Ovary (tissue), 9 donors: ENCODE measurements around the gene CHRNA3. TPM values are rescaled to one million over a fixed set of nuclear protein-coding genes. Genes with fewer than 3 reads are reported as not detected.

Experiments
- DNase-seq, 5 donors: peaks; one replicate each; pipeline ENCODE4 v3.0.0-alpha.2; 2019 to 2020
- H3K27ac ChIP-seq, 2 donors: fragments of 200-600 bp; one replicate each; pipeline versions ENCODE4 v1.5.1 to v1.8.0; 2019 to 2022
- H3K27me3 ChIP-seq: fragments of 200-600 bp; one replicate; pipeline ENCODE4 v1.8.0; 2022
- H3K36me3 ChIP-seq: fragments of 200-600 bp; sonication (generic); one replicate; pipeline ENCODE4 v1.5.1; 2019
- H3K4me1 ChIP-seq: one replicate; pipeline ENCODE4 v1.8.1; 2013; ENCODE audit warnings: mild to moderate bottlenecking, moderate library complexity; ENCODE audit not compliant: insufficient read depth
- H3K4me3 ChIP-seq: fragments of 200-600 bp; sonication (generic); one replicate; pipeline ENCODE4 v1.5.1; 2017
- H3K9me3 ChIP-seq, 2 donors: fragments of 200-600 bp in 1 of 2; sonication (generic) in 1 of 2; one replicate each; pipeline versions ENCODE4 v1.5.1 to v1.8.1; 2013 to 2019; ENCODE audit warnings: mild to moderate bottlenecking in 1 of 2, moderate library complexity in 1 of 2
- CTCF ChIP-seq, 3 donors: fragments of 450-650 bp in 2 of 3; fragments of 200-600 bp in 1 of 3; IDR thresholded peaks; one replicate each; pipeline versions ENCODE4 v1.5.1 to v1.8.0; 2016 to 2022; ENCODE audit warnings: antibody characterized with exemption in 3 of 3, mild to moderate bottlenecking in 1 of 3
- EP300 ChIP-seq: sonication (generic); formaldehyde crosslinking; IDR thresholded peaks from one replicate; pipeline ENCODE4 v1.6.1; 2017; ENCODE audit warnings: antibody characterized with exemption
- POLR2A ChIP-seq: fragments of 450-650 bp; IDR thresholded peaks from one replicate; pipeline ENCODE4 v1.6.1; 2017; ENCODE audit warnings: antibody characterized with exemption, mild to moderate bottlenecking, moderate library complexity
- WGBS, 3 donors: extraction: QIAGEN DNeasy Blood & Tissue Kit in 1 of 3; methylation state at CpG; one replicate each; pipeline versions ENCODE4 v1.1.5 to v1.1.7; 2013 to 2017; 5-methylcytosine and 5-hydroxymethylcytosine counted together
- intact Hi-C, 4 donors: fragments of 100-400 bp; cut with DNase I; formaldehyde crosslinking; loops; one replicate each; pipeline versions ENCODE4 v1.11.0 to v1.15.1; 2022 to 2023
- polyA plus RNA-seq, 2 donors: library from polyadenylated mRNA; stranded (reverse); fragments of 200-250 nt in 1 of 2; fragments of 350-450 nt in 1 of 2; fragmentation: Illumina TruSeq in 1 of 2; extraction: RNeasy Lipid Tissue Mini Kit (QIAGEN cat#74804) in 1 of 2; gene quantifications; one replicate each; pipeline ENCODE4 v1.2.3, GENCODE V29; 2013 to 2014
- total RNA-seq, 7 donors: library from RNA; depleted of rRNA in 2 of 7; stranded (reverse); fragments of >200 nt in 2 of 7; fragmentation: NEBNext Ultra II Directional in 3 of 7; extraction: Animal tissue kit (Norgen Biotek cat#: 25700) in 3 of 7; gene quantifications; one replicate each; pipeline versions ENCODE4 v1.1.0 to v1.2.4, GENCODE V29; 2016 to 2023
- donor health status: DM: no; HTN: no; CAD: no; lungs with moderate emphysema.
- donor health status: DM: no; HTN: no; CAD: no.
- donor health status: Bipolar disorder and iron deficiency.
- donor health status: DM: yes; HTN: yes; CAD: no.
- donor health status: DM: no; HTN: no; CAD: no.
- donor health status: DM: yes; HTN: yes; CAD: no.

Gene CHRNA3
- total and polyA plus RNA-seq, 9 donors = 0.22 to 0.27 TPM; not detected in 7

- H3K27ac ChIP-seq = peak overlapping the region in 1 of 2 donors; percentile 47
- no peak for DNase-seq
- intact Hi-C loops = no loop called here
Measured at GRCh38 chr15:78565951-78566774, 54.6 kb downstream of the CHRNA3 start.

GRCh38 chr15:78565097-78565950 lies 55.5 kb downstream of the CHRNA3 start, which contains the start of gene CHRNA5:
CHRNA5 (plus strand) TSS chr15:78565520; CDS start chr15:78565720, 200 bp downstream.
- Histone ChIP-seq H3K27ac (peak within 1 kb of the TSS in 1 of 2 donors; percentile 47), H3K27me3 (no peaks in the 10 kb centered on the region), H3K9me3 (no peaks in the 10 kb centered on the region), H3K4me3 (peak within 1 kb of the TSS; percentile 42), H3K4me1 (peaks cover 2% of the 10 kb centered on the region), H3K36me3 (no peaks in the 10 kb centered on the region)
- DNase-seq = peak; percentile 59 to 95 (median 89)
- intact Hi-C loops = no loop called here
- TF ChIP-seq POLR2A = no peak
- no peak for TF ChIP-seq CTCF (IDR thresholded peaks at IDR 0.05)
- TF ChIP-seq EP300 = no peak
- 0 to 1% (median 0%) methylated on average over 33 to 75 of the region's 75 CpGs for WGBS, 3 donors

More at GRCh38 chr15:78565951-78566774, 54.6 kb downstream of the CHRNA3 start:
- TF ChIP-seq EP300 = no peak
- no peak for TF ChIP-seq POLR2A
- no peak for TF ChIP-seq CTCF (IDR thresholded peaks at IDR 0.05)
- peaks cover 2% of the 10 kb centered on the region for H3K4me1 ChIP-seq
- WGBS, 3 donors = 1 to 3% (median 1%) methylated on average over 19 of the region's 19 CpGs
- H3K4me3 ChIP-seq = peak overlapping the region; percentile 42
- no peaks in the 10 kb centered on the region for H3K9me3 ChIP-seq
- H3K27me3 ChIP-seq = no peaks in the 10 kb centered on the region
- H3K36me3 ChIP-seq = no peaks in the 10 kb centered on the region

GRCh38 chr15:78564743-78565096 lies 56.1 kb downstream of the CHRNA3 start:
- H3K27ac ChIP-seq = no peak overlapping the region
- 46 to 58% (median 51%) methylated on average over 11 of the region's 11 CpGs for WGBS, 3 donors
- H3K27me3 ChIP-seq = no peaks in the 10 kb centered on the region
- no peak for DNase-seq
- H3K9me3 ChIP-seq = no peaks in the 10 kb centered on the region
- no peak overlapping the region for H3K4me3 ChIP-seq
- peaks cover 2% of the 10 kb centered on the region for H3K4me1 ChIP-seq
- TF ChIP-seq POLR2A (no peak), EP300 (no peak), CTCF (IDR thresholded peaks at IDR 0.05) (no peak)
- intact Hi-C loops = no loop called here
- no peaks in the 10 kb centered on the region for H3K36me3 ChIP-seq

GRCh38 chr15:78563092-78563491 lies 57.7 kb downstream of the CHRNA3 start:
- H3K27ac ChIP-seq = no peak overlapping the region
- H3K4me1 ChIP-seq = peaks cover 2% of the 10 kb centered on the region
- no peaks in the 10 kb centered on the region for H3K9me3 ChIP-seq
- TF ChIP-seq POLR2A (no peak), EP300 (no peak), CTCF (IDR thresholded peaks at IDR 0.05) (no peak)
- no peaks in the 10 kb centered on the region for H3K36me3 ChIP-seq
- WGBS, 3 donors = 74 to 91% (median 87%) methylated on average over 2 of the region's 2 CpGs
- no peak overlapping the region for H3K4me3 ChIP-seq
- intact Hi-C loops = no loop called here
- no peaks in the 10 kb centered on the region for H3K27me3 ChIP-seq
- DNase-seq = no peak
